GM12878 (cell line): ENCODE results near the gene ZDHHC19. TPM values are rescaled to one million over a fixed set of nuclear protein-coding genes. Genes with fewer than 3 reads are reported as not detected.

ENCODE experiments used
- ATAC-seq: fragments of 200-7000 bp; cut with Tn5 transposase; 3 replicates; pipeline ENCODE4 v1.9.1; 2020; ENCODE audit warnings: mild to moderate bottlenecking, moderate library complexity
- BruUV-seq: library from RNA; stranded (reverse); fragments of 400-500 nt; replicated peaks from 2 replicates; lab custom pipeline; 2021; lab: Mats Ljungman, UMichigan
- CTCF ChIA-PET: fragments of 300-600 bp; sonication (Branson Sonifier 250); formaldehyde crosslinking; extraction: SDS; loops from one replicate; lab custom pipeline; 2021; ENCODE audit warnings: inconsistent platforms; lab: Yijun Ruan, JAX
- POLR2A ChIA-PET: fragments of 350-600 bp; formaldehyde crosslinking; extraction: SDS; loops from one replicate; lab custom pipeline; 2021; ENCODE audit warnings: inconsistent platforms; lab: Charles Lee
- RAD21 ChIA-PET: fragments of 300-600 bp; sonication (Branson Sonifier 250); formaldehyde crosslinking; loops from one replicate; lab custom pipeline; 2023; ENCODE audit warnings: antibody characterized with exemption; ENCODE audit not compliant: unreplicated experiment; lab: Charles Lee
- SMC1A ChIA-PET: fragments of 300-600 bp; sonication (Branson Sonifier 250); formaldehyde crosslinking; loops from one replicate; lab custom pipeline; 2023; ENCODE audit not compliant: unreplicated experiment, uncharacterized antibody; lab: Charles Lee
- DNase-seq: peaks from one replicate; pipeline ENCODE4 v3.0.0-alpha.2; 2011; ENCODE audit warnings: low read depth, low spot score
- FAIRE-seq: peaks from 3 replicates; lab custom pipeline; 2011; peaks lifted over from hg19 to GRCh38; lab: Jason Lieb, UNC
- H2AFZ ChIP-seq: 2 replicates; pipeline ENCODE4 v1.6.0; 2011; ENCODE audit warnings: low read depth, low read length, control low read depth; ENCODE audit not compliant: control insufficient read depth
- H3K27ac ChIP-seq: 2 replicates; pipeline ENCODE4 v1.5.1; 2011; ENCODE audit warnings: control low read depth; ENCODE audit not compliant: control insufficient read depth, insufficient read depth
- H3K27me3 ChIP-seq, 2 experiments: replicated peaks in 1 of 2; 2 replicates each; pipeline versions ENCODE4 v1.6.0 to v1.6.1; 2011; ENCODE audit warnings: low read length in 1 of 2; ENCODE audit not compliant: control insufficient read depth in 2 of 2, insufficient read depth in 2 of 2
- H3K36me3 ChIP-seq, 2 experiments: 2 replicates each; pipeline ENCODE4 v1.5.1; 2011; ENCODE audit warnings: low read length in 1 of 2; ENCODE audit not compliant: control insufficient read depth in 2 of 2, insufficient read depth in 2 of 2
- H3K4me1 ChIP-seq: 2 replicates; pipeline ENCODE4 v1.6.1; 2011; ENCODE audit warnings: mild to moderate bottlenecking, low read length, moderate library complexity, mixed read lengths; ENCODE audit not compliant: control insufficient read depth, insufficient read depth
- H3K4me2 ChIP-seq: 2 replicates; pipeline ENCODE4 v1.6.0; 2011; ENCODE audit warnings: control low read depth; ENCODE audit not compliant: control insufficient read depth, insufficient read depth
- H3K4me3 ChIP-seq: fragments of 200-600 bp; sonication (generic); 2 replicates; pipeline ENCODE4 v1.5.1; 2016
- H3K79me2 ChIP-seq: 2 replicates; pipeline ENCODE4 v1.6.0; 2011; ENCODE audit warnings: low read length; ENCODE audit not compliant: control insufficient read depth, insufficient read depth
- H3K9ac ChIP-seq: 2 replicates; pipeline ENCODE4 v1.8.0; 2011; ENCODE audit warnings: low read length, control low read depth, mixed read lengths; ENCODE audit not compliant: control insufficient read depth, insufficient read depth
- H3K9me3 ChIP-seq: replicated peaks from 3 replicates; pipeline ENCODE4 v1.5.1; 2011; ENCODE audit warnings: mild to moderate bottlenecking, low read length; ENCODE audit not compliant: control insufficient read depth, insufficient read depth
- H4K20me1 ChIP-seq: 2 replicates; pipeline ENCODE4 v1.6.0; 2011; ENCODE audit not compliant: control insufficient read depth, insufficient read depth
- CBX3 ChIP-seq: fragments of 200-600 bp; sonication (generic); IDR thresholded peaks from 2 replicates; pipeline ENCODE4 v1.6.1; 2016; ENCODE audit warnings: low read depth, borderline replicate concordance
- CHD2 ChIP-seq: IDR thresholded peaks from 2 replicates; pipeline ENCODE4 v1.6.1; 2011; ENCODE audit warnings: low read depth, low read length, improper control_type of control experiment, borderline replicate concordance
- CUX1 ChIP-seq: IDR thresholded peaks from 2 replicates; pipeline ENCODE4 v1.6.1; 2012; ENCODE audit warnings: improper control_type of control experiment, low read depth, low read length; ENCODE audit not compliant: insufficient replicate concordance
- HDAC6 ChIP-seq: fragments of 200-600 bp; sonication (generic); IDR thresholded peaks from one replicate; pipeline ENCODE4 v1.8.0; 2017; ENCODE audit warnings: antibody characterized with exemption; ENCODE audit not compliant: unreplicated experiment
- NFIC ChIP-seq: IDR thresholded peaks from 2 replicates; pipeline ENCODE4 v1.6.1; 2012; ENCODE audit warnings: low read depth, mild to moderate bottlenecking, inconsistent platforms, low read length, moderate library complexity
- POLR2AphosphoS2 ChIP-seq: IDR thresholded peaks from 2 replicates; pipeline ENCODE4 v1.6.1; 2011; ENCODE audit warnings: low read depth, mild to moderate bottlenecking, low read length, improper control_type of control experiment, moderate library complexity
- POU2F2 ChIP-seq: IDR thresholded peaks from 3 replicates; pipeline ENCODE4 v1.6.1; 2011; ENCODE audit warnings: low read depth, mild to moderate bottlenecking, low read length, borderline replicate concordance
- RELA ChIP-seq: fragments of 450-650 bp; IDR thresholded peaks from 2 replicates; pipeline ENCODE4 v1.8.0; 2014; ENCODE audit warnings: borderline replicate concordance; ENCODE audit not compliant: partially characterized antibody
- SUZ12 ChIP-seq: fragments of 200-600 bp; sonication (generic); IDR thresholded peaks from one replicate; pipeline ENCODE4 v1.6.1; 2018; ENCODE audit warnings: antibody characterized with exemption, mild to moderate bottlenecking; ENCODE audit not compliant: unreplicated experiment
- TAF1 ChIP-seq: IDR thresholded peaks from 2 replicates; pipeline ENCODE4 v1.6.1; 2011; ENCODE audit warnings: mild to moderate bottlenecking, low read depth, low read length, borderline replicate concordance
- TCF12 ChIP-seq: IDR thresholded peaks from 2 replicates; pipeline ENCODE4 v1.6.1; 2011; ENCODE audit warnings: low read depth, mild to moderate bottlenecking, low read length
- ZNF274 ChIP-seq: IDR thresholded peaks from one replicate; pipeline ENCODE4 v1.8.0; 2011; ENCODE audit not compliant: insufficient read length, insufficient read depth
- WGBS: methylation state at CpG from one replicate; pipeline ENCODE4 v1.1.6; 2016; ENCODE audit warnings: low lambda C conversion rate; ENCODE audit not compliant: insufficient replicate concordance, insufficient coverage; ENCODE audit errors: missing lambda C conversion rate; 5-methylcytosine and 5-hydroxymethylcytosine counted together
- in situ Hi-C: fragments of 300-500 bp; cut with MboI; formaldehyde crosslinking; loops from 9 replicates; pipeline ENCODE4 v1.14.3; 2018; ENCODE audit warnings: mixed read lengths
- intact Hi-C: fragments of 100-400 bp; cut with micrococcal nuclease; formaldehyde crosslinking; loops from one replicate; pipeline ENCODE4 v1.14.2; 2022; ENCODE audit not compliant: unreplicated experiment
- polyA plus RNA-seq, 11 experiments: library from polyadenylated mRNA; depleted of rRNA in 4 of 11; unstranded in 6 of 11; stranded (reverse) in 5 of 11; fragments of >200 nt; fragmentation: Nextera tagmentation in 4 of 11; fragmentation: Illumina TruSeq in 1 of 11; extraction: Ambion mirVana in 4 of 11; extraction: Trizol in 1 of 11; gene quantifications; 1 replicate in 1 of 11; 2 replicates in 10 of 11; pipeline versions ENCODE4 v1.2.1 to v1.2.3, GENCODE V29; 2011 to 2016; ENCODE audit warnings: inconsistent platforms in 2 of 11, missing spikeins in 2 of 11, low read depth in 1 of 11
- total RNA-seq, 4 experiments: library from RNA; depleted of rRNA in 3 of 4; stranded (reverse); fragments of >200 nt in 3 of 4; fragmentation: Illumina TruSeq in 1 of 4; extraction: Trizol in 1 of 4; gene quantifications; 2 replicates each; pipeline versions ENCODE4 v1.2.1 to v1.2.3, GENCODE V29; 2013 to 2021
- TF ChIP-seq, protein P1 (sequence below): fragments of 450-650 bp; IDR thresholded peaks from 2 replicates; pipeline ENCODE4 v1.6.1; 2017; ENCODE audit warnings: mild to moderate bottlenecking

ZDHHC19 gene
- total and polyA plus RNA-seq, 10 of the 15 experiments (the other 5 are each of a cell fraction or from before 2014, with no cell fraction given): 0.26 TPM; not detected in 9

GRCh38 chr3:196194542-196194915, 16.7 kb downstream of the ZDHHC19 start:
- intact Hi-C loops: loop anchor here (10.0 kb wide), 1 partner anchor 290 kb away; the partner anchor contains the start of gene TNK2
- Histone ChIP-seq H3K36me3 (no peaks in the 10 kb centered on the region), H3K9me3 (no peaks in the 10 kb centered on the region), H3K27me3 (no peaks in the 10 kb centered on the region), H3K4me2 (no peak overlapping the region), H2AFZ (no peak overlapping the region), H3K27ac (no peak overlapping the region), H3K4me3 (no peak overlapping the region), H4K20me1 (no peaks in the 10 kb centered on the region), H3K4me1 (peaks cover 40% of the 10 kb centered on the region), H3K79me2 (no peaks in the 10 kb centered on the region), H3K9ac (no peak overlapping the region)
- BruUV-seq: no TSS peak
- ChIA-PET RAD21 (interaction anchor here (0.8 to 6.5 kb wide), 6 partner anchors 8 to 172 kb away, joined by 3 to 113 read pairs (median 10); no protein-coding TSS in a partner anchor), POLR2A (interaction anchor here (0.6 to 6.1 kb wide), 5 partner anchors 14 to 263 kb away, joined by 3 to 61 read pairs (median 8); no protein-coding TSS in a partner anchor), CTCF (interaction anchor here (1.0 to 6.6 kb wide), 9 partner anchors 14 to 328 kb away, joined by 3 to 121 read pairs (median 3); no protein-coding TSS in a partner anchor), SMC1A (interaction anchor here (1.1 to 9.7 kb wide), 6 partner anchors 13 to 280 kb away, joined by 3 to 151 read pairs (median 5); no protein-coding TSS in a partner anchor)
- WGBS: 82% methylated on average over 5 of the region's 5 CpGs
- in situ Hi-C loops: loop anchor here (5.0 kb wide), 1 partner anchor 117 kb away; no protein-coding TSS in a partner anchor
- ATAC-seq (no peak), DNase-seq (no peak), FAIRE-seq (no peak)
- TF ChIP-seq CUX1: no peak
- no peak for TF ChIP-seq SUZ12
- no peak for TF ChIP-seq POU2F2
- no peak for TF ChIP-seq TAF1
- no peak for TF ChIP-seq ZNF274
- TF ChIP-seq CBX3: no peak
- no peak for TF ChIP-seq NFIC
- TF ChIP-seq RELA: no peak
- TF ChIP-seq, protein P1, sequence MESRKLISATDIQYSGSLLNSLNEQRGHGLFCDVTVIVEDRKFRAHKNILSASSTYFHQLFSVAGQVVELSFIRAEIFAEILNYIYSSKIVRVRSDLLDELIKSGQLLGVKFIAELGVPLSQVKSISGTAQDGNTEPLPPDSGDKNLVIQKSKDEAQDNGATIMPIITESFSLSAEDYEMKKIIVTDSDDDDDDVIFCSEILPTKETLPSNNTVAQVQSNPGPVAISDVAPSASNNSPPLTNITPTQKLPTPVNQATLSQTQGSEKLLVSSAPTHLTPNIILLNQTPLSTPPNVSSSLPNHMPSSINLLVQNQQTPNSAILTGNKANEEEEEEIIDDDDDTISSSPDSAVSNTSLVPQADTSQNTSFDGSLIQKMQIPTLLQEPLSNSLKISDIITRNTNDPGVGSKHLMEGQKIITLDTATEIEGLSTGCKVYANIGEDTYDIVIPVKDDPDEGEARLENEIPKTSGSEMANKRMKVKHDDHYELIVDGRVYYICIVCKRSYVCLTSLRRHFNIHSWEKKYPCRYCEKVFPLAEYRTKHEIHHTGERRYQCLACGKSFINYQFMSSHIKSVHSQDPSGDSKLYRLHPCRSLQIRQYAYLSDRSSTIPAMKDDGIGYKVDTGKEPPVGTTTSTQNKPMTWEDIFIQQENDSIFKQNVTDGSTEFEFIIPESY: no peak
- no peak for TF ChIP-seq TCF12
- no peak for TF ChIP-seq CHD2
- TF ChIP-seq HDAC6: no peak
- no peak for TF ChIP-seq POLR2AphosphoS2
